LNCAP (cell line): ENCODE results near the gene HPCA.

Experiments
- TF ChIP-seq, protein P1 (sequence below): fragments of 450-650 bp; IDR thresholded peaks from 2 replicates; pipeline ENCODE4 v1.5.1; 2017; ENCODE audit warnings: mild to moderate bottlenecking

Gene HPCA

DNA sequence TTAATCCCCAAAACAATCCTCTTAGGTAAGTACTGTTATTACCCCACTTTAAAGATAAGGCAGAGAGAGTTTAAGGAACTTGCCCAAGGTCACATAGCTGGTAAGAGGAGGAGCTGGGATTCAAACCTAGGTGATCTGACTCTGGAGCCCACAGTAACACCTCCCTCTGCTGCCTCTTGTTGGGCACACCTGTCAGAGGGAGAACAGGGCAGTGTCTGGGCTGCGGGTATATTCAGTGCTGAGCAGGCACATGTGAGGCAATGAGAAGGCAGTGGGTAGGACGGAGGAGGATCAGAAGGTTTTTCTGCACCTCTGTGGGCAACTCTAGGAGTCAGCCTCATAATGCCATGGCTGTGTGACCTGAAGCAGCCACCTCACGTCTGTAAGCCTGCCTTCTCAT is 1.8 kb downstream of the HPCA start:
- TF ChIP-seq, protein P1, sequence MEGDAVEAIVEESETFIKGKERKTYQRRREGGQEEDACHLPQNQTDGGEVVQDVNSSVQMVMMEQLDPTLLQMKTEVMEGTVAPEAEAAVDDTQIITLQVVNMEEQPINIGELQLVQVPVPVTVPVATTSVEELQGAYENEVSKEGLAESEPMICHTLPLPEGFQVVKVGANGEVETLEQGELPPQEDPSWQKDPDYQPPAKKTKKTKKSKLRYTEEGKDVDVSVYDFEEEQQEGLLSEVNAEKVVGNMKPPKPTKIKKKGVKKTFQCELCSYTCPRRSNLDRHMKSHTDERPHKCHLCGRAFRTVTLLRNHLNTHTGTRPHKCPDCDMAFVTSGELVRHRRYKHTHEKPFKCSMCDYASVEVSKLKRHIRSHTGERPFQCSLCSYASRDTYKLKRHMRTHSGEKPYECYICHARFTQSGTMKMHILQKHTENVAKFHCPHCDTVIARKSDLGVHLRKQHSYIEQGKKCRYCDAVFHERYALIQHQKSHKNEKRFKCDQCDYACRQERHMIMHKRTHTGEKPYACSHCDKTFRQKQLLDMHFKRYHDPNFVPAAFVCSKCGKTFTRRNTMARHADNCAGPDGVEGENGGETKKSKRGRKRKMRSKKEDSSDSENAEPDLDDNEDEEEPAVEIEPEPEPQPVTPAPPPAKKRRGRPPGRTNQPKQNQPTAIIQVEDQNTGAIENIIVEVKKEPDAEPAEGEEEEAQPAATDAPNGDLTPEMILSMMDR = no peak

DNA sequence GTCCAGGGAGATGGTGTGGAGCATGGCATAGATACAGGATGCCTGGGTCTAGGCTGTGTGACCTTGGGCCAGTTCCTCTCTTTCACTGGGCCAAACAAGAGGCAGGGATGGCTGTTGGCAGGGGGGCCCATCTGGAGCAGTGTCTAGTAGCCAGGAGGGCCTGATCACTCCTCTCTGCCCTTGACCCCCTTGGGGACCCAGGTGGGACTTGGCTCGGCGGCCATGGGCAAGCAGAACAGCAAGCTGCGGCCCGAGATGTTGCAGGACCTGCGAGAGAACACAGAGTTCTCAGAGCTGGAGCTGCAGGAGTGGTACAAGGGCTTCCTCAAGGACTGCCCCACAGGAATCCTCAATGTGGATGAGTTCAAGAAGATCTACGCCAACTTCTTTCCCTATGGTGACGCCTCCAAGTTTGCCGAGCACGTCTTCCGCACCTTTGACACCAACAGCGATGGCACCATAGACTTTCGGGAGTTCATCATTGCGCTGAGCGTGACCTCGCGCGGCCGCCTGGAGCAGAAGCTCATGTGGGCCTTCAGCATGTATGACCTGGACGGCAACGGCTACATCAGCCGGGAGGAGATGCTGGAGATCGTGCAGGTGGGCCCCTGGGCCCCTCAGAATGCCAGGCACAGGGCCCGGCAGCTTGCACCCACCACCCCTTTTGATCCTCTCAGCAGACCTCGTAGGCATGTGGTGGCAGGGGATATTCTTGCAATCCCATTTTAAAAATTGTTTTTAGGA is 2.6 kb downstream of the HPCA start:
- TF ChIP-seq, protein P1 = no peak

DNA sequence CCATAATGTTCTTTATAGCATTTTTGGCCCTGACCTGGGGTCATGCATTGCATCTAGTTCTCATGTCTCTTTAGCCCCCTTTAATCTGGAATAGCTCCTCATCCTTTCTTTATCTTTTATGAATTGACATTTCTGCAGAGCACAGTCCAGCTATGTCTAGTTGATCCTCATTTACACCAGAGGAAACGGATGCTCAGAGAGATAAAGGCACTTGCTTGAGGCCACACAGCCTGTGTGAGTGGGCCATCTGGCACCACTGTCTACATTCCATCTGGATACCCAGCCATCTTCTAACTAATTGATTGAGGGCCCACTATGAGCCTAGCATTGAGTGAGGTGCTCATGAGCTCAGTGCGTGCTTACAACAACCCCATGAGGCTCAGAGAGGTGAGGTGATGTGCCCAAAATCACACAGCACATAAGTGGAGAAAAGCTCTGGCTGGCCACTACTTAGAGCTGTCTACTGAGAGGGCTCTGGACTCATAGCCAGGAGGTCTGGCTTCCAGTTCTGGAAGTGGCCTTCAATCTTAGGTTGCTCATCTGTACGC is 3.5 kb downstream of the HPCA start:
- TF ChIP-seq, protein P1 = no peak

DNA sequence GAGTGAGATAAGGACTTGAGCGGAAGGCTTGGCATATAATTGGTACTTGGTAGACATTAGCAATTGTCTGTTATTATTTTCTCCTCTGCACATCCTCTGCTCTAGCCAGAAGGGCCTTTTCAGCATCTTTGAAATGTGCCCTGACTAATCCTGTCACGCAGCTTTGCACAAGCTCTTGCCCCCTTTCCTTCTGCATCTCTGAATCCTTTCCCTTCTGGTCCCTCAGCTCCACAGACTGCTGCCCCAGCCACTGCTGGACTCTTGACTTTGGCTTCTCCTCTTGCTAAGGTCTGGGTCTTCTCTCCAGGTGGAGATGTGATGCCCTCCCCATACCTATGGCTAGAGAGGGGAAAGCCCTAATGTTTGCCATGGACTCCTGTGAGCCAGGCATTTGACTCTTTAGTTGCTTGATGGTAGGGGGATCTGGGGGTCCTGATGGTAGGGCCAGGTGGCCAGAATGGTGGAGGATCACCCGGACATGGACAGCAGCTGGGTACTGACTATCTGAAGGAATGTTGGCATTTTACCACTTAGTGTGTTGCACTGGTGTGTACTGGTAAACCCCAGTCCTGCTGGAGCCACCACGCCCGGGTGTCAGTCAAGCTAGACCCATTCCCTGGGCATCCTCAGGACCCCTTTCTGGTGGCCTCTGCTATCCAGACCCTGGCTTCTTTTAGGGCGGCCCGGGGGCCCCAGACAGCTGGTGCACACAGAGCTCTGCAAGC is 4.4 kb downstream of the HPCA start:
- TF ChIP-seq, protein P1 = no peak

DNA sequence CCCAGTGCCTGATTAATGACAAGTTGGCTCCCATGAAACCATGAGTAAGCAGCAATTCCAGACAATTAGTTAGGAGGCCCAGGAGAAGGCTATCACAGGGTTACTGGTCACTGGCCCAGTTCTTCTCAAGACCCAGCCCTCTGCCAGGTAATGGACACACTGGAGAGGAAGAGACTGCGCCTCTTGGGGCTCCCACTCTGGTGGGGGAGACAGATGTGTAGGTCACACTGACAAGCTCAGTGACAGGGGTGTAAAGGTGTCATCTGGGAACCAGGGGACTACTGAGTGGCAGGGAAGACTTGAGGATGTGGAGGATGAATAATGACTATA is 4.9 kb downstream of the HPCA start:
- TF ChIP-seq, protein P1 = no peak

DNA sequence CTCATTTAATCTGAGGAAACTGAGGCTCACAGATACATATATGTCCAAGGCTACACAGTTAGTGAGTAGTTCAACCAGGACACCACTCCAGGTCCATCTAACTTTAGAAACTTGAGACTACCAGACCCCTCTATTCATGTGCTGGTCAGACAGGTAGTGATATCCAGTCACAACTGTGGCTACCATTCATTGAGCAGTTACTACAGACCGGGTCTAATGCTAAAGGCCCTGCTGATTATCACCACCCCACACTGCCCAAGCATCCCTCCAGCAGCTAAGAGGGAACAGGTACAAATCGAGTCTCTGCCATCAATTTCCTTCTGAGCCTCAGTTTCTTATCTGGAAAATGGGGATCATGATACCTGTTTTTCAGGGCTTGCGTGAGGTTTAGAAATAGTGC is 5.3 kb downstream of the HPCA start:
- TF ChIP-seq, protein P1 = no peak

DNA sequence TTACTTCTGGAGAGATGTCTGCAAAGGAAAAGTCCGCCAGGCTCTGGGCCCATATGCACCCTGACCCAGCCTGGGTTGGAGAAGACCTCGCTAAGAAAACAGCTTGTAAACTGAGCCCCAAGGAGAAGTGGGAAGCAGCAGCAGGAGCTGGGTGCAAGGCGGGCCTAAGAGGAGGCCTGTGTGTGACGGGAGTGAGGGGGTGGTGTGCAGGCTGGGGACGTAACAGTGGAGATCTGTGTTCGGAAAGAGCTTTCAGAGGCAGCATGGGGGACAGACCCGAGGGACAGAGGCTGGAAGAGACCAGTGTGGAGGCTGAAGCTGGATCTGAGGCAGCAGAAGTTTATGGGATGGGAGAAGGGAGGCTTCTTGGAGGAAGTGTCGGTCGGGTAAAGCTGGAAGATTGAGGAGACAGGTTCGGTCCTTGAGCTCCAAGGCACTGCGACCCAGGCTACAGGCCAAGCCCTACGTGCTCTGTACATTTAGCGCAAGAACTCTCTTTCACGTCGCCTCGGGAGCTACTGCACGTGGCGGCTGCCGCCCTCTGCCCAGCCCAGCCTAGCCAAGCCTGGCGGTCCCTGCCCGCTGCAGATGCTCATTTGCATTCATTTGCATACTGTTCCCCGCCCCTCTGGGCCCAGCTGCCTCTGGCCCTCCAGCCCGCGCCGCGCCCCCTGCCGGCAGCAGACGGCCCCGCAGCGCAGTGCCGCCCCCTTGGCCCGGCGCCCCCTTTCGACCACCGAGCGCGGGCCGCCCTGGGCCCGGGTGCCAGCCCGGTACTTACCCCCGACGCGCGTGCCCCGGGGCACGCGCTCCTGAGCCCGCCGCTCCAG is 6.3 kb downstream of the HPCA start:
- TF ChIP-seq, protein P1 = peak; percentile 34; the same call in 1 of the 2 replicates
